GM12874 (cell line): ENCODE results near the gene ERC1.

Source experiments
- CTCF ChIP-seq: IDR thresholded peaks from 2 replicates; pipeline ENCODE4 v1.5.1; 2011; ENCODE audit warnings: low read depth, mild to moderate bottlenecking, control low read depth, low read length, moderate library complexity; ENCODE audit not compliant: insufficient read depth

ERC1 gene

GRCh38 chr12:990661-991349 lies at the start of gene ERC1:
ERC1 (plus strand) TSS chr12:991223; CDS start chr12:1027904, 36,681 bp downstream.
- no peak for TF ChIP-seq CTCF

- no peak for TF ChIP-seq CTCF
Observed at GRCh38 chr12:943051-943450, 48.0 kb upstream of the ERC1 start.

GRCh38 chr12:944211-944610 lies 46.8 kb upstream of the ERC1 start:
- TF ChIP-seq CTCF: no peak

GRCh38 chr12:946212-946611 lies 44.8 kb upstream of the ERC1 start:
- TF ChIP-seq CTCF: no peak

GRCh38 chr12:946631-947030 lies 44.4 kb upstream of the ERC1 start:
- no peak for TF ChIP-seq CTCF

- no peak for TF ChIP-seq CTCF
Observed at GRCh38 chr12:948238-948637, 42.8 kb upstream of the ERC1 start.

- TF ChIP-seq CTCF: peak; percentile 93
Observed at GRCh38 chr12:949453-950191, 41.4 kb upstream of the ERC1 start, which contains the start of gene RAD52. RAD52 (minus strand) TSS chr12:949694; CDS start chr12:933058, 16,636 bp downstream.
